ENCODE results near the gene SGSH. TPM values are rescaled to one million over a fixed set of nuclear protein-coding genes. Genes with fewer than 3 reads are reported as not detected.

The SGSH gene
- total RNA-seq, 1 experiment from 2014 or later: 31.7 TPM

DNA sequence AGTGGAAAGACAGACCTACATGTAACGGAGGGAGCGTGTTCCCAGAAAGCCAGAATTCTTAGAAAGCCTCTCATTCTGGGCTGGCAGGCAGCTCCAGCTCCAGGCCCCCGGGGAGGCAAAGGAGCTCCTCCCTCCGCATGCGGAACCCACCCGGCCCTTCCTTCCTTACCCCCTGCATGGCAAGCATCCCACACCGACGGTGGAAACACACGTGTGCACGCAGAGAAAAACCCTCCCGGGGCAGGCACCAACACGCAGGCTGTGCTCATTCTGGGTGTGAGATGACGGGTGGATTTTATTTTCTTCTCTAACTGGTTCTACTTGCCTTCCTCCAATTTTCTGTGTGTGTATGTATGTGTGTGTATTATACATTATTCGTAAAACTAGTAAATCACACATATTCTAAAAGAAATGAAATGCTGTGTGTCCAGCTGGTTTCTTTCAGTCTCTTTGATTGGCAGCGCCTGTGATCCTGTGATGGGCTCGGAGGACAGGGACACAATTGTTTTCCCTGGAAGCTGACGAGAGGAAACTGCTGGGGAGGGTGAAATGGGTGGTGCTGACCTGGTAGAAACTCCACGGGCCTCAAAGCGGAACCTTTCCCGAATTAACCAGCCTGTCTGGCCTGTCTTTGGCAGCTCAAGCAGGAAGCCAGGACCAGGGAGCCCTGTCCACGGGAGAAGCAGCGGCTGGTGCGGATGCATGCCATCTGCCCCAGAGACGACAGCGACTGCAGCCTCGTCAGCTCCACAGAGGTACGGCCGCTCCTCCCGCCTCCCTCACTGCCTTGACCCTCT lies 28.1 kb downstream of the SGSH start:
- DNase-seq (ENCODE audit: low spot score): peak; percentile 70
- in situ Hi-C loops (cut with HindIII; ENCODE audit: low sequenced_read_pairs): no loop called here

DNA sequence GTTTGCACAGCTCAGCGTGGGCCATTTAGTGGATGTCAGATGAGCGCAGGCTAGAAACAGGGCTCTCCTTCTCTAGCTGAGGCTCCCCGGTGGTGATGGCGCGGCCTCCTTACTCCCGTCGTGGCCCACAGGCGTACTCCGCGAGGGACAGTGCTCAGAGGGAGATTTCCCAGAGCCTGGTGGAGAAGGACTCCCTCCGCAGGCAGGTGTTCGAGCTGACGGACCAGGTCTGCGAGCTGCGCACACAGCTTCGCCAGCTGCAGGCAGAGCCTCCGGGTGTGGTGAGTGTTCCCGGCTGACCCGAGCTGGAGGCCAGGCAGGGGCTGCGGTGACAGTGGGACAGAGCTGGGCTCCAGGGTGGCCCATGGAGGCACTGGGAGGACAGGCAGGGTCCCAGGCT lies 28.9 kb downstream of the SGSH start:
- DNase-seq (ENCODE audit: low spot score): no peak
- in situ Hi-C loops (cut with HindIII; ENCODE audit: low sequenced_read_pairs): no loop called here

DNA sequence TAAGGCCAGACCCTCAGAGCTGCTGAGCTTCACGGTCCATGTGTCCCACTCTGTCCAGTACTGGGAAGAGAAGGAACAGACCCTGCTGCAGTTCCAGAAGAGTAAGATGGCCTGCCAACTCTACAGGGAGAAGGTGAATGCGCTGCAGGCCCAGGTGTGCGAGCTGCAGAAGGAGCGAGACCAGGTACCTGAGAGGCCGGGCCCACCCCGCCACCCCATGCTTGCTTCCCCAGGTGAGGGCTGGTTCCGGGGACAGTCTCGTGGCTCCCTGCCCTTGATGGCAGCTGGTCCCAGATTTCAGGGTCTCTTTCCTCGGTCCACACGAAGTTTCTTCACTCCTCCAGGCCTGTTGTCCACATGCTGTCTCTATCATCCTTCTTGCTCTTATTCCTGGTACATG lies 29.4 kb downstream of the SGSH start:
- no peak for DNase-seq (ENCODE audit: low spot score)
- in situ Hi-C loops (cut with HindIII; ENCODE audit: low sequenced_read_pairs): no loop called here

DNA sequence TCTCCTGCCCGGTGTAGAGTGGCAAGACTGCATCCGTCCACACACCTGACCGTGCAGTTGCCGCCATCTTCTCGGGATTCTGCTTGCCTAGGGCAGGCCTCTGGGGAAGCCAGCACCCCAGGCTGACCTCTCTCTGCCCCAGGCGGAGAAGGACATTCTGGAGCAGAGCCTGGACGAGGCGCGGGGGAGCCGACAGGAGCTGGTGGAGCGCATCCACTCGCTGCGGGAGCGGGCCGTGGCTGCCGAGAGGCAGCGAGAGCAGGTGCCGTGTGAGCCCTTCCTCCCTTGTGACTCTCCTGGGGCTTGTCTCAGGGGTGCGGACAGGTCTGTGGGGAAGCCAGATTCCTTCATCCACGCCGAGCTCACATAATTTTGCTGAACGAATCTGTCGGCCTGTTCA lies 30.5 kb downstream of the SGSH start:
- no peak for DNase-seq (ENCODE audit: low spot score)
- in situ Hi-C loops (cut with HindIII; ENCODE audit: low sequenced_read_pairs): no loop called here

DNA sequence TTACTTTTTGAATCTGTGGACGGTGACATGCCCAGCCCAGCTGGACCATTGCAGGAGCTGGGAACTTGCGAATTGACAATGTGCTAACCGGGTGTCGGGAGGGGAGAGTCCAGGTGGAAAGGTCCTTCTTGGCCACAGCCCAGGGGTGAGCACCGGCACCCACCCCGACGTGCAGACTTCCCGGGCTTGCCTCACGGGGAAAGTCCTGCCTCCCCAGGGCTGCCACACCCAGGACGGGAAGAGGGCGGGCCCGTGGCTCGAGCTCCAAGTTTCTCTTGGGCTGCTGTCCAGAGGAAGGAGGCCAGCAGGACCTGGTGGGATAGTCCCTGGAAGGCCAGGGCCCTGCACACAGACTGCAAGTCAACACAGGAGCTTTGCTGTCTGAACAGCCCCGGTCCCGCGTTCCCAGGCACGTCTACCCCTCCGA lies 32.6 kb downstream of the SGSH start:
- in situ Hi-C loops (cut with HindIII; ENCODE audit: low sequenced_read_pairs): no loop called here
- no peak for DNase-seq (ENCODE audit: low spot score)

DNA sequence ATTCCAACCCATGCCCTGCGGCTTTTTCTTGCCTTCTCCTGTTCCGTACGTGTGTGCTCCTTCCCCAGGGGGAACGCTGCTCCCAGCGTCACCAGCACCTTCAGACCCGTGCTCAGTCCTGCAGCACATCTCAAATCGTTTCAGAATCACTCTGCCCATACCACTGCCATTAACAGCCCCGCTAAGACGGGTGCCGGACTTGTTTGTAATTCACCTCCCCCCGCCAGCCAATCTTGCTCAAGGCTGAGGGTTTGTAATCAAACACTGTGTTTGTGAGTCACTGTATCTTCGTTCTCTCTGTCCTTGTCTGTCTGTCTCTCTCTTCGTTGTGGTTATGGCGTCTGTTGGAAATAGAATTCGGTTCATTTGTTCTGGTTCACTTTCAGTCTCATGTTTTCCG lies 33.0 kb downstream of the SGSH start:
- in situ Hi-C loops (cut with HindIII; ENCODE audit: low sequenced_read_pairs): no loop called here

GRCh38 chr17:80185968-80186367 lies 34.2 kb downstream of the SGSH start:
- DNase-seq (ENCODE audit: low spot score): no peak
- in situ Hi-C loops (cut with HindIII; ENCODE audit: low sequenced_read_pairs): no loop called here

More for the DNA sequence above, 33.0 kb downstream of the SGSH start:
- no peak for DNase-seq (ENCODE audit: low spot score)

- in situ Hi-C loops (cut with HindIII; ENCODE audit: low sequenced_read_pairs): no loop called here
- no peak for DNase-seq (ENCODE audit: low spot score)
Measured at GRCh38 chr17:80184423-80184714, 35.8 kb downstream of the SGSH start.

- no peak for DNase-seq (ENCODE audit: low spot score)
- in situ Hi-C loops (cut with HindIII; ENCODE audit: low sequenced_read_pairs): no loop called here
Measured at GRCh38 chr17:80183581-80184422, 36.3 kb downstream of the SGSH start.

- in situ Hi-C loops (cut with HindIII; ENCODE audit: low sequenced_read_pairs): no loop called here
- no peak for DNase-seq (ENCODE audit: low spot score)
Measured at GRCh38 chr17:80182845-80183223, 37.3 kb downstream of the SGSH start.

- DNase-seq (ENCODE audit: low spot score): no peak
- in situ Hi-C loops (cut with HindIII; ENCODE audit: low sequenced_read_pairs): no loop called here
Measured at GRCh38 chr17:80182118-80182844, 37.9 kb downstream of the SGSH start.

DNA sequence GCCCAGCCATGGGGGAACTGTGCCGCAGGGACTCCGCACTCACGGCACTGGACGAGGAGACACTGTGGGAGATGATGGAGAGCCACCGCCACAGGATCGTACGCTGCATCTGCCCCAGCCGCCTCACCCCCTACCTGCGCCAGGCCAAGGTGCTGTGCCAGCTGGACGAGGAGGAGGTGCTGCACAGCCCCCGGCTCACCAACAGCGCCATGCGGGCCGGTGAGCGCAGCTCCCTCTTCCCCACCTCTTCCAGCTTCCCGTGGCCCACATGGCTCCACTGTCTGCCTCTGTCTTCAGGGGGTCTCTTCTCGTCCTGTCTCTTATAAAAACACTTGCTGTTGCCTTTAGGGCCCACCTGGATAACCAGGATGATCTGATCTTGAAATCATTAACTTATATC lies 38.7 kb downstream of the SGSH start:
- no peak for DNase-seq (ENCODE audit: low spot score)
- in situ Hi-C loops (cut with HindIII; ENCODE audit: low sequenced_read_pairs): no loop called here

DNA sequence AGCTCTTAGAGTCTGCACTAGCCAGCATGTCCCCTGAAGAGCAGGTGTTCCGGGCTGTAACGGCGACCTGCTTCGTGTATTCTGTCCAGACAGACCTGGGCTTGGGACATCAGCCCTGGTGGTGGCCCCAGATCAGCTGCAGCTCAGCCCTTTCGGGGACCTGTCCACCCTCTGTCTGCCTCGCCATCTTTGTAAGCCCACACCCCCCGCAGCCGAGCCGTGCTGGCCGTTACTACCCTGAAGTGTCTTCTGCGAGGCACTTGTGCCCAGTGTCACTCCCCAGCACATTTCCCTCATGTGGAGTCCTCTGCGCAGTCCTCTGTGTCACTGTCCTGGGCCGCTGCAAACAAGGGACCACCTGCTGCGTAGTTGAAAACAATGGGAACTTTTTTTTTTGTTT lies 39.9 kb downstream of the SGSH start:
- no peak for DNase-seq (ENCODE audit: low spot score)
- in situ Hi-C loops (cut with HindIII; ENCODE audit: low sequenced_read_pairs): no loop called here

- in situ Hi-C loops (cut with HindIII; ENCODE audit: low sequenced_read_pairs): no loop called here
- DNase-seq (ENCODE audit: low spot score): no peak
Measured at GRCh38 chr17:80177986-80178595, 42.0 kb downstream of the SGSH start.

DNA sequence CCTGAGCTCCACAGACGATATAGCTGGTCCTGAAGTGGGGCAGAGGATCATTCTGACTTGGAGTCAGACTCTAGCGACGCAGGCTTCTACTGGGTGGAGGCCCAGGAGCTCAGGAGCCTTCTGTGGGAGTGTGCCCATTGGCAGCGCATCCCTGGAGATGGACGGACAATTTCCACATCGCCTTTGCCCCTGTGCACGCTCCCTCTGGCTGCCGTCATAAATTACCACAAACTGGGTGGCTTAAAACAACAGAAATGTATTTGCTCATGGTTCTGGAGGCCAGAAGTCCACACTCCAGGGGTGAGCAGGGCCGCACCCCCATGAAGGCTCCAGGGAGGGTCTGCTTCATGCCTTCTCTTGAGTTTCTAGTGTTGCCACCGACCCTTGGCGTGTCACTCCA lies 43.4 kb downstream of the SGSH start:
- in situ Hi-C loops (cut with HindIII; ENCODE audit: low sequenced_read_pairs): no loop called here
- DNase-seq (ENCODE audit: low spot score): no peak

- no peak for DNase-seq (ENCODE audit: low spot score)
- in situ Hi-C loops (cut with HindIII; ENCODE audit: low sequenced_read_pairs): no loop called here
Measured at GRCh38 chr17:80173916-80174315, 46.2 kb downstream of the SGSH start.

GRCh38 chr17:80173126-80173525 lies 47.0 kb downstream of the SGSH start:
- DNase-seq (ENCODE audit: low spot score): no peak
- in situ Hi-C loops (cut with HindIII; ENCODE audit: low sequenced_read_pairs): no loop called here

- in situ Hi-C loops (cut with HindIII; ENCODE audit: low sequenced_read_pairs): no loop called here
- DNase-seq (ENCODE audit: low spot score): no peak
Measured at GRCh38 chr17:80171681-80172080, 48.5 kb downstream of the SGSH start.

DNA sequence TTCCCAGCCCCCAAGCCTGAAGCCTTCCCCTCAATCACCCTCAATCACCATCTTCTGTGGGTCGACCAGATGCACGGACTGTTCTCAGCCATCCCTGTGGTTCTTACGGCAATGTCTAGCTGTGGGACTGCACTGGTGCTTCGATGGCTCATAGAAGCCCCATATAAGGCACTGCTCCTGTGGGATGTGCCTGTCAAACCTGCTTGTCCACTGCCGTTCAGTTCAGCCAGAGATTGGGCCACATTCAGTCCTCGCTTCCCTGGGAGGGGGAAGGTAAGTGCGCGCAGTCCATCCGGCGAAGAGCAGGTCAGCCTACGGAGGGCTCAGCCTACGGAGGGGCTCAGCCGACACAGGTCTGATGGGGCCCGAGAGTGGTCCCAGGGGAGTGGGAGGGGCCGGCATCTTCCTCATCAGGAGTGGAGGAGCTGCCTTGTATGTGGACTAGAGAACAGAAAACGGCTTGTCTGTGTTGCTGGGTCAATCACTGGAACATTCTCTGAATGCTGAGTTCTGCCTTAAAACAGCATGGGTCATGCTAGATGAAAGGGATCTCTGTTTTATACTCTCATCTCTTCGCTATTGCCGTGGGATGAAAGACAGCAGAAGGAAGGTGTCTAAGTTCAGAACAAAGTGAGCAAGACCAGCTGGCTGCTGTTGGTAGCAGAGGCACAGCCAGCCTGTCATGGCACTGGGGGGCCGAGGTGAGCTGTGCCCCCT lies 50.2 kb downstream of the SGSH start, which contains the start of gene CARD14:
CARD14 (plus strand) TSS at position 247 of the 717 bp plus-strand sequence. CDS start 11,409 bp downstream, outside the sequence.
- no peak for DNase-seq (ENCODE audit: low spot score)

More for the DNA sequence above, 50.2 kb downstream of the SGSH start, which contains the start of gene CARD14:
- in situ Hi-C loops (cut with HindIII; ENCODE audit: low sequenced_read_pairs): no loop called here

Data from G401 (cell line).